ENCODE measurements around the gene PDZD2.
"Not testable (repeated sequence)": the region's sequence is repeated elsewhere in the genome, so short reads cannot be mapped to it uniquely, and the experiment has no call there.

Gene PDZD2

GRCh38 chr5:32110111-32110696 lies 471.3 kb downstream of the PDZD2 start:
- 0 out of 2 replicates have a peak, but pooled peaks cover 4% of the 10 kb centered on the region for H4K20me1 ChIP-seq (ENCODE audit: insufficient read depth, low read length)
- no peak overlapping the region for H2AFZ ChIP-seq (ENCODE audit: low read depth, low read length)
- TF ChIP-seq CTCF (IDR thresholded peaks at IDR 0.05; ENCODE audit: low read depth, low read length) (no peak), EZH2phosphoT487 (IDR thresholded peaks at IDR 0.05; ENCODE audit: low read depth) (no peak)
- H3K36me3 ChIP-seq (replicated peaks; ENCODE audit: low read depth, low read length), result peaks cover 27% of the 10 kb centered on the region
- no peaks in the 10 kb centered on the region for H3K9me3 ChIP-seq (ENCODE audit: insufficient read depth, low read length)
- no peak overlapping the region for H3K4me2 ChIP-seq (ENCODE audit: low read length)
- no peaks in the 10 kb centered on the region for H3K27me3 ChIP-seq (ENCODE audit: low read depth, low read length)
- H3K9ac ChIP-seq (ENCODE audit: low read length), result no peak overlapping the region
- no peaks in the 10 kb centered on the region for H3K4me1 ChIP-seq (ENCODE audit: low read length)
- no peak overlapping the region for H3K27ac ChIP-seq (ENCODE audit: low read length)
- no peak overlapping the region for H3K4me3 ChIP-seq (ENCODE audit: low read length)
- H3K79me2 ChIP-seq (ENCODE audit: low read length), result no peaks in the 10 kb centered on the region

GRCh38 chr5:32115985-32116384 lies 477.1 kb downstream of the PDZD2 start:
- Histone ChIP-seq H3K9ac (ENCODE audit: low read length) (no peak overlapping the region), H4K20me1 (ENCODE audit: insufficient read depth, low read length) (peaks cover 21% of the 10 kb centered on the region), H3K4me1 (ENCODE audit: low read length) (no peaks in the 10 kb centered on the region), H3K27me3 (ENCODE audit: low read depth, low read length) (no peaks in the 10 kb centered on the region), H3K9me3 (ENCODE audit: insufficient read depth, low read length) (no peaks in the 10 kb centered on the region), H3K4me2 (ENCODE audit: low read length) (no peak overlapping the region), H3K36me3 (replicated peaks; ENCODE audit: low read depth, low read length) (peaks cover 24% of the 10 kb centered on the region), H3K79me2 (ENCODE audit: low read length) (peaks cover 23% of the 10 kb centered on the region), H2AFZ (ENCODE audit: low read depth, low read length) (no peak overlapping the region), H3K4me3 (ENCODE audit: low read length) (no peak overlapping the region), H3K27ac (ENCODE audit: low read length) (no peak overlapping the region)
- TF ChIP-seq CTCF (IDR thresholded peaks at IDR 0.05; ENCODE audit: low read depth, low read length), result no peak
- no peak for TF ChIP-seq EZH2phosphoT487 (IDR thresholded peaks at IDR 0.05; ENCODE audit: low read depth)

GRCh38 chr5:32116574-32117313 lies 477.8 kb downstream of the PDZD2 start:
- peaks cover 22% of the 10 kb centered on the region for H3K36me3 ChIP-seq (replicated peaks; ENCODE audit: low read depth, low read length)
- peaks cover 23% of the 10 kb centered on the region for H3K79me2 ChIP-seq (ENCODE audit: low read length)
- H4K20me1 ChIP-seq (ENCODE audit: insufficient read depth, low read length), result peaks cover 21% of the 10 kb centered on the region

GRCh38 chr5:32118922-32119321 lies 480.0 kb downstream of the PDZD2 start:
- Histone ChIP-seq H3K79me2 (ENCODE audit: low read length) (peaks cover 32% of the 10 kb centered on the region), H3K36me3 (replicated peaks; ENCODE audit: low read depth, low read length) (peaks cover 13% of the 10 kb centered on the region), H4K20me1 (ENCODE audit: insufficient read depth, low read length) (peaks cover 30% of the 10 kb centered on the region)
- H3K27me3 ChIP-seq (ENCODE audit: low read depth, low read length); H3K27ac ChIP-seq (ENCODE audit: low read length); H3K9me3 ChIP-seq (ENCODE audit: insufficient read depth, low read length); H3K4me1 ChIP-seq (ENCODE audit: low read length); H3K9ac ChIP-seq (ENCODE audit: low read length); H3K4me2 ChIP-seq (ENCODE audit: low read length); H2AFZ ChIP-seq (ENCODE audit: low read depth, low read length); H3K4me3 ChIP-seq (ENCODE audit: low read length): not testable (repeated sequence)

More at GRCh38 chr5:32116574-32117313, 477.8 kb downstream of the PDZD2 start:
- Histone ChIP-seq H3K27ac (ENCODE audit: low read length) (no peak overlapping the region), H3K27me3 (ENCODE audit: low read depth, low read length) (no peaks in the 10 kb centered on the region), H3K4me2 (ENCODE audit: low read length) (no peak overlapping the region), H3K4me3 (ENCODE audit: low read length) (no peak overlapping the region), H2AFZ (ENCODE audit: low read depth, low read length) (no peak overlapping the region), H3K4me1 (ENCODE audit: low read length) (no peaks in the 10 kb centered on the region), H3K9ac (ENCODE audit: low read length) (no peak overlapping the region), H3K9me3 (ENCODE audit: insufficient read depth, low read length) (no peaks in the 10 kb centered on the region)
- TF ChIP-seq CTCF (IDR thresholded peaks at IDR 0.05; ENCODE audit: low read depth, low read length), result no peak
- TF ChIP-seq EZH2phosphoT487 (IDR thresholded peaks at IDR 0.05; ENCODE audit: low read depth), result no peak

All from OCI-LY3 (cell line).